IPS-11a (cell line): ENCODE results near the gene FOXQ1.

Experiments used
- H3K4me3 ChIP-seq: one replicate; pipeline ENCODE4 v1.5.1; 2013; ENCODE audit warnings: low read depth, low read length, control low read depth

FOXQ1 gene

GRCh38 chr6:1290086-1290485, 21.8 kb upstream of the FOXQ1 start:
- H3K4me3 ChIP-seq: no peak overlapping the region

DNA sequence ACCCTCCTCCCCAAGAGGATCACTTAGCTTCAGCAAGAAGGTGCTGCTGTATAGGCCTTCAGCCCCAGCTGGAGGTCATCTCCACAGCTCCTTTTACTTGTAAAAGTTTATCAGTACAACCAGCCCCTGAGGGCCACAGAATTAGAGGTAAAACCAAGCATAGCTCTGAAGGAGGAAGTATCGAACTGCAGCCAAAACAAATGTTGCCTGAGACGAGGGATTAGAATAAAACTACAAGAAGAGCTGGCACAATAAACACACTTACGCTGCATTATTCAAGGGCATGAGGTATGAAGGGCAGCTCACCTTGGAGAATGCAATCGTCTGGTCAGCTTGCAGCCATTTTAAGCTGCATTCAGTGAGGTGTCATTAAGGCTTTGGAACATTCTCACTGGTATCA, 21.1 kb upstream of the FOXQ1 start:
- H3K4me3 ChIP-seq: no peak overlapping the region

DNA sequence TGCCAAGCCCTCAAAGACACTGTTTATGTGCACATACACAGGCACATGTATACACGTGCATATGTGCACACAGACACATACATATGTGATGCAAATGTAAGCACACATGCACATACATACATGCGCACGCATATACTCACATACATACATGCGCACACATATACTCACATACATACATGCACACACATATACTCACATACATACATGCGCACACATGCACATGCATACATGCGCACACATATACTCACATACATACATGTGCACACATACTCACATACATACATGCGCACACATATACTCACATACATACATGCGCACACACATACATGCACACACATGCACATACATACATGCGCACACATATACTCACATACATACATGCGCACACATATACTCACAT, 20.5 kb upstream of the FOXQ1 start:
- H3K4me3 ChIP-seq: no peak overlapping the region

- no peak overlapping the region for H3K4me3 ChIP-seq
These were observed 16.5 kb upstream of the FOXQ1 start for GRCh38 chr6:1295420-1295819.

DNA sequence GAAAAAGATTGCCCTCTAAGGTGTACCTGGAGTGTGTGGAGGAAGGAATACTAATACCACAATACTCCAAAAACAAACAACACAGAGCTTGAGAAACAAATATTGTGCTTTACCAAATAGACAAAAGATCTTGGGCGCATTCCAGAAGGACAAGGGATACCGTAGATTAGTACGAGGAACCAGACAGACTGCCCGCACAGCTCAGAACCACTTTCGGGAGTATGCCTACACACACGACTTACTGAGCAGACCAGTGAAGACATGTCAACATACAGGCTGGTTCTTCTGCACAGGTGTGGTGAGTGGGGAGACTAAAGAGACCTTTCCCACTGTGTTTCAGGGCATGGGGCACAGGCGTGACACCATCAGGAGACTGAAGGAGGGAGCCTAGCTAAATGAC, 15.8 kb upstream of the FOXQ1 start:
- no peak overlapping the region for H3K4me3 ChIP-seq

DNA sequence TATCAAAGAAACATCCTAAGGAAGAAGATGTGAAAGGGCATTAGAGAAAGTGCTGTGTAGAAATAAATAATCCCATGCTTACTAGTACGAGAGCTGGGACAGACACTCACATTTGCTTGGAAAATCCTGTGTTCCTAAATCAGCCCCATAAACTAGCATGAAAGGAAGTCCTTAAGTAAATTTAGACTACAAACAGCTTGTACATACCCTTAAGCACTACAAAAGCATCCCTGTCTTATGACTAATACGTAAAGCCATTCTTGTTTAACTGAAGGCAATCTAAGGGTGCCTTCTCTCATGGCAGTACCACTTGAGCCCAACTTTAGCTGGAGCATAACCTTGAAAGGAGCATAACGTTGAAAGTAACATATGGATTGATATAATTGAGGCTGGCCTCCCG, 15.4 kb upstream of the FOXQ1 start:
- no peak overlapping the region for H3K4me3 ChIP-seq

DNA sequence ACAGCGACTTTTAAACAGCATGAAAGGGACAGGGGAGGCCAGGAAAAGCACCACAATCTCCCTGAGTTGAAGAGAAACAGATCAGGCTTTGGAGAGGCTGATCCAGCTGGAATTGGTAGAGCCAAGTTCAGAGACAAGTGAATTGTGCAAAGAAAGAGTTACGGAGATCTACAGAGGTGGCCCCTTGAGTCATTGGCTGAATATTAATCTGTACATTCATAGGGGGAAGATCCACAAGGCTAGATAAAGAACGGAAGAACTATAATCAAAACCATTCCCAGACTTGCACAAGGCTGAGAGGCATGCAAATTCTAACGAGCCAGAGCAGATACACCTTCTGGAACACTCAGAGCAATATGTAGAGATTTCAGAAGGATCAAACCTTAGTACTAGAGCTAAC, 14.2 kb upstream of the FOXQ1 start:
- H3K4me3 ChIP-seq: no peak overlapping the region

- no peak overlapping the region for H3K4me3 ChIP-seq
These were observed 13.1 kb upstream of the FOXQ1 start for GRCh38 chr6:1298768-1299167.

DNA sequence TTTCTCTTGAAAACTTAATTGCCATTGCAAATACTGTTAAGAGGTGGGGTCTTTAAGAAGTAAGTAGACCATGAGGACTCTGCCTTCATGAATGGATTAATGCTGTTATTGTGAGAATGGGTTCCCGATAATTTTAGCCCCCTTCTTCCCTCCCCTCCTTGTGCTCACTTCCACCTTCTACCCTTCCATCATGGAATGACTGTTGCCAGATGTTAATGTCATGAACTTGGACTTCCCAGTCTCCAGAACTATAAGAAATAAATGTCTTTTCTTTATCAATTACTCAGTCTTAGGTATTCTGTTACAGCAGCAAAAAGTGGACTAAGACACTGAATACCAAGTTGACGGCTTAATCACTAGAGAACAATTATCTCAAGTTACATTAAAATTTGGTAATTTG, 5.8 kb upstream of the FOXQ1 start:
- H3K4me3 ChIP-seq: no peak overlapping the region

GRCh38 chr6:1309366-1309765, 2.5 kb upstream of the FOXQ1 start:
- H3K4me3 ChIP-seq: no peak overlapping the region

GRCh38 chr6:1310628-1311399, 1.1 kb upstream of the FOXQ1 start:
- H3K4me3 ChIP-seq: peak overlapping the region; percentile 48

- H3K4me3 ChIP-seq: peak overlapping the region; percentile 29
These were observed 240 bp downstream of the FOXQ1 start for GRCh38 chr6:1312203-1312472.

DNA sequence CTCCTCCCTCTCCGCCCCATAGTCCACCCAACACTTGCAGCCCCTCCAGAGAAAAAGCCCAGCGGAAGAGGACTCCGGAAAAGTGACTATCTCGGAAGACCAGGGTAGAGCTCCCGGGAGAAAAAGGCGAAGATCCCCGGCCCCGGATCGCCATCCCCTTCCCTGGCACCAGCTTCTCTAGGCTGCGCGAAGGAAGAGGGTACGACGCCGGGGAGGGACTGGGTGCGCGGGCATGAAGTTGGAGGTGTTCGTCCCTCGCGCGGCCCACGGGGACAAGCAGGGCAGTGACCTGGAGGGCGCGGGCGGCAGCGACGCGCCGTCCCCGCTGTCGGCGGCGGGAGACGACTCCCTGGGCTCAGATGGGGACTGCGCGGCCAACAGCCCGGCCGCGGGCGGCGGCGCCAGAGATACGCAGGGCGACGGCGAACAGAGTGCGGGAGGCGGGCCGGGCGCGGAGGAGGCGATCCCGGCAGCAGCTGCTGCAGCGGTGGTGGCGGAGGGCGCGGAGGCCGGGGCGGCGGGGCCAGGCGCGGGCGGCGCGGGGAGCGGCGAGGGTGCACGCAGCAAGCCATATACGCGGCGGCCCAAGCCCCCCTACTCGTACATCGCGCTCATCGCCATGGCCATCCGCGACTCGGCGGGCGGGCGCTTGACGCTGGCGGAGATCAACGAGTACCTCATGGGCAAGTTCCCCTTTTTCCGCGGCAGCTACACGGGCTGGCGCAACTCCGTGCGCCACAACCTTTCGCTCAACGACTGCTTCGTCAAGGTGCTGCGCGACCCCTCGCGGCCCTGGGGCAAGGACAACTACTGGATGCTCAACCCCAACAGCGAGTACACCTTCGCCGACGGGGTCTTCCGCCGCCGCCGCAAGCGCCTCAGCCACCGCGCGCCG, 822 bp downstream of the FOXQ1 start:
- H3K4me3 ChIP-seq: peak overlapping the region; percentile 29

GRCh38 chr6:1313384-1313766, 1.5 kb downstream of the FOXQ1 start:
- H3K4me3 ChIP-seq: no peak overlapping the region

GRCh38 chr6:1313767-1314503, 2.0 kb downstream of the FOXQ1 start:
- no peak overlapping the region for H3K4me3 ChIP-seq

DNA sequence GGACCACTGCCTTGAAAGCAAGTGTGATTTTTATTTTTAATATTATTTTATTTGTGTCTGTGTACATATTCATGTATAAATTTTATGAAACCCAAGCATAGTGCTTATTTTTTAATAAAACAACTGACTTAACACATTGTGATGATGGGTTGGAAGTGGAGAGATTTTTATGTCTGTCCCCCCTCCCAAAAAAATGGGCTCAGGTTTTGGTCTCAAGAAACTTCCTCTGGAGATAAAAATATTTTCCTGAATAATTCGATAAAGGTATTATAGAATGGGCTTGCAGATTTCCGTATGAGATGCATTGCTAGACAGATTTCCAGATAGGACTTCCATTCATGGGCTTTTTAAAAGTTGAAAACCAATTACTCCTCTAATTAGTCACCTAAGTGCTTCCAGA, 2.7 kb downstream of the FOXQ1 start:
- no peak overlapping the region for H3K4me3 ChIP-seq

- no peak overlapping the region for H3K4me3 ChIP-seq
These were observed 3.3 kb downstream of the FOXQ1 start for GRCh38 chr6:1315201-1315559.

GRCh38 chr6:1315560-1316386, 3.9 kb downstream of the FOXQ1 start:
- no peak overlapping the region for H3K4me3 ChIP-seq

DNA sequence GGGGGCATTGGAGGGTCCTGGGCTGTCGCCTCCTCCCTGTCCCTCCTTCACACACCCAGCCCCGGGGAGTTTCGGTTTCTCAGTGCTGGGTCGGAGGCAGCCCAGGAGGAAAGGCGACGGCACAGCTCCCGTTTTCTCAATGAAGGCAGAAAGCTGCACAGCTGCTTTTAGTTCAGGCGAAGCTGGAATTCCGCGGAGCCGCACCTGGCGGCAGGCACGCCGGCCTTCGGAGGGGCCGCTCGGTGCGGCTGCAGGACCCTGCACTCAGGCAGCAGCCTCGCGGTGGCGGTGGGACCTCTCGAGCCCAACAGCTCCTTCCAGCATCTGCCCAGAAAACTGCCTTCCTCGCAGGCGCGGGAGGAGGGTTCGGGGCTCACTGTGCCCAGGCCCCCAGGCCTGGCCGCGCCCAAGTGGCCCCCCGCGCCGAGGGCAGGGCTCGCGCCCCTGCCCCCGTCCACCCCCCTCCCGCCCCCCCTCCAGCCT, 4.6 kb downstream of the FOXQ1 start:
- H3K4me3 ChIP-seq: peak overlapping the region; percentile 8

- H3K4me3 ChIP-seq: no peak overlapping the region
These were observed 5.5 kb downstream of the FOXQ1 start for GRCh38 chr6:1317302-1317815.

GRCh38 chr6:1318036-1318435, 6.1 kb downstream of the FOXQ1 start:
- no peak overlapping the region for H3K4me3 ChIP-seq
